ENCODE measurements around the gene CASD1.
A peak's percentile ranks its signal among the peaks of the same experiment; 100 is the strongest.

DNA sequence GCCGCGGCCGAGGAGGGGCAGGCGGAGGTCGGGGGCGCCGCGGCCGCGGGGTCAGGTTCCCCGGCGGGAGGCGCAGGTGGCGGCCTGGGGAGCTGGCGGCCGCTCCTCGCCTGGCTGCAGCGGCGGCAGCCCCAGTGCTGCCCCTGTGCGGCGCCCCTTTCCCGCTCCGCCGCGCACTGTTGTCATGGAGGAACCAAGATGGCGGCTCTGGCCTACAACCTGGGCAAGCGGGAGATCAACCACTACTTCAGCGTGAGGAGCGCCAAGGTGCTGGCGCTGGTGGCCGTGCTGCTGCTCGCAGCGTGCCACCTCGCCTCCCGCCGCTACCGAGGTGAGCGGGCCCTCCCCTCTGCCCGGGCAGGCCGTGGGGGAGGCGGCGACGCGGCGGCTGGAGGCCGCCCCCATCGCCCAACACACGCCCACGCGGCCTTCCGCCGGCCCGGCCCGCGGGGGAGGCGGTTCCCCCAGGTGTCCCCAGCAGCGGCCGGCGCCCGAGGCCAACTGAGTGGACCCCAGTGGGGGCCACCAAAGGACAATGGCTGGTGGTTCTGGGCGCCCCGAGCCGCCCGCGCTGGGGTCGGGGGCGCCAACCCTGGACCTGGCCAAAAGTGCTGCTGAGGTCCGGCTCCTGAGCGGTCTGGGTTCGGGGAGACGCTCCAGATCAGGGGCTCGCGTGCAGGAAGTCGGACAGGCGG lies 425 bp downstream of the CASD1 start:
- no peak for TF ChIP-seq NFIC (IDR thresholded peaks at IDR 0.05; ENCODE audit: low read depth, low read length)
- TF ChIP-seq LARP7 (IDR thresholded peaks at IDR 0.05) = peak; percentile 90
- TF ChIP-seq SMAD1 (IDR thresholded peaks at IDR 0.05; ENCODE audit: low read depth, partially characterized antibody) = no peak
- peak in 1 of 2 experiments; percentile 37; a peak in 1 of 4 replicates for TF ChIP-seq EP300 (IDR thresholded peaks at IDR 0.05; ENCODE audit: borderline replicate concordance in 1 of 2, control insufficient read depth in 1 of 2, low read depth in 2 of 2, low read length in 2 of 2)

All from GM12878 (cell line).